A549 (cell line): ENCODE results near the gene WNK4. TPM values are rescaled to one million over a fixed set of nuclear protein-coding genes. Genes with fewer than 3 reads are reported as not detected.

Experiments
- ATAC-seq, 2 experiments: fragments of 200-7000 bp in 1 of 2; fragments of >200 bp in 1 of 2; cut with Nextera tagmentation in 1 of 2; cut with Tn5 transposase in 1 of 2; 3 replicates each; pipeline versions ENCODE4 v1.8.0 to v1.9.1; 2018 to 2020; ENCODE audit warnings: mild to moderate bottlenecking in 1 of 2, moderate library complexity in 1 of 2
- CTCF ChIA-PET: fragments of 300-600 bp; sonication (Branson Sonifier 250); formaldehyde crosslinking; extraction: SDS; loops from one replicate; lab custom pipeline; 2021; ENCODE audit warnings: antibody characterized with exemption, inconsistent platforms; lab: Yijun Ruan, JAX
- POLR2A ChIA-PET: fragments of 350-600 bp; formaldehyde crosslinking; extraction: SDS; loops from one replicate; lab custom pipeline; 2021; ENCODE audit warnings: antibody characterized with exemption, inconsistent platforms; lab: Yijun Ruan, JAX
- DNase-seq, 2 experiments: peaks; one replicate each; pipeline versions ENCODE4 v3.0.0 to v3.0.0-alpha.2; 2011 to 2016; ENCODE audit warnings: low read depth in 1 of 2, low spot score in 1 of 2
- FAIRE-seq: peaks from 2 replicates; lab custom pipeline; 2011; peaks lifted over from hg19 to GRCh38; lab: Jason Lieb, UNC
- H3K27ac ChIP-seq, 2 experiments: fragments of >200 bp; sonication (Bioruptor Twin); formaldehyde crosslinking; 3 replicates each; pipeline ENCODE4 v1.5.1; 2016 to 2017
- H3K4me1 ChIP-seq: fragments of >200 bp; sonication (Bioruptor Twin); formaldehyde crosslinking; 3 replicates; pipeline ENCODE4 v1.6.1; 2016
- H3K4me2 ChIP-seq: fragments of >200 bp; sonication (Bioruptor Twin); formaldehyde crosslinking; 3 replicates; pipeline ENCODE4 v1.6.1; 2016
- H3K4me3 ChIP-seq: fragments of >200 bp; sonication (Bioruptor Twin); formaldehyde crosslinking; 3 replicates; pipeline ENCODE4 v1.5.1; 2016
- H3K9me3 ChIP-seq: fragments of >200 bp; sonication (Bioruptor Twin); formaldehyde crosslinking; 3 replicates; pipeline ENCODE4 v1.6.1; 2016
- BHLHE40 ChIP-seq: IDR thresholded peaks from 2 replicates; pipeline ENCODE4 v1.6.1; 2012; ENCODE audit warnings: low read depth, low read length, inconsistent platforms
- CBX2 ChIP-seq: fragments of 200-600 bp; sonication (generic); IDR thresholded peaks from 2 replicates; pipeline ENCODE4 v1.6.1; 2016; ENCODE audit warnings: low read depth, mild to moderate bottlenecking, borderline replicate concordance
- EHMT2 ChIP-seq: fragments of 200-600 bp; sonication (generic); IDR thresholded peaks from 2 replicates; pipeline ENCODE4 v1.6.1; 2016; ENCODE audit warnings: antibody characterized with exemption, low read depth, mild to moderate bottlenecking, moderate library complexity
- EP300 ChIP-seq, 2 experiments: fragments of >200 bp; sonication (Bioruptor Twin); formaldehyde crosslinking; IDR thresholded peaks; 2 replicates in 1 of 2; 3 replicates in 1 of 2; pipeline ENCODE4 v1.6.1; 2016 to 2017
- ESRRA ChIP-seq: fragments of 150-350 bp; IDR thresholded peaks from 2 replicates; pipeline ENCODE4 v1.6.1; 2014; ENCODE audit warnings: mild to moderate bottlenecking, low read length, borderline replicate concordance
- FOSL2 ChIP-seq, 2 experiments: fragments of 450-650 bp in 1 of 2; fragments of >200 bp in 1 of 2; sonication (Bioruptor Twin) in 1 of 2; formaldehyde crosslinking; IDR thresholded peaks; 2 replicates each; pipeline versions ENCODE4 v1.5.0 to v1.6.1; 2016 to 2020; ENCODE audit warnings: mild to moderate bottlenecking in 1 of 2, moderate library complexity in 1 of 2
- GATA3 ChIP-seq: IDR thresholded peaks from 2 replicates; pipeline ENCODE4 v1.6.1; 2012; ENCODE audit warnings: borderline replicate concordance
- HOXA7 ChIP-seq: fragments of 250-450 bp; sonication (Bioruptor Pico); IDR thresholded peaks from 2 replicates; pipeline ENCODE4 v1.5.0; 2020; ENCODE audit warnings: mild to moderate bottlenecking, moderate library complexity
- HOXB13 ChIP-seq: fragments of 250-450 bp; sonication (Bioruptor Pico); IDR thresholded peaks from 2 replicates; pipeline ENCODE4 v1.5.0; 2020; ENCODE audit warnings: low read depth, mild to moderate bottlenecking, moderate library complexity
- JUNB ChIP-seq: fragments of >200 bp; sonication (Bioruptor Twin); formaldehyde crosslinking; IDR thresholded peaks from 2 replicates; pipeline ENCODE4 v1.6.1; 2016
- KDM5A ChIP-seq: fragments of 200-600 bp; sonication (generic); IDR thresholded peaks from 2 replicates; pipeline ENCODE4 v1.6.1; 2016; ENCODE audit warnings: antibody characterized with exemption, mild to moderate bottlenecking
- MAZ ChIP-seq: fragments of 150-350 bp; IDR thresholded peaks from 2 replicates; pipeline ENCODE4 v1.6.1; 2014; ENCODE audit warnings: antibody characterized with exemption, low read depth, low read length, borderline replicate concordance
- NR3C1 ChIP-seq: fragments of >200 bp; sonication (Bioruptor Twin); formaldehyde crosslinking; IDR thresholded peaks from 3 replicates; pipeline ENCODE4 v1.6.1; 2017
- PHF8 ChIP-seq: fragments of 200-600 bp; sonication (generic); IDR thresholded peaks from 2 replicates; pipeline ENCODE4 v1.6.1; 2016; ENCODE audit warnings: low read depth, mild to moderate bottlenecking, antibody characterized with exemption, moderate library complexity, borderline replicate concordance
- RCOR1 ChIP-seq: fragments of 150-350 bp; IDR thresholded peaks from 2 replicates; pipeline ENCODE4 v1.6.1; 2014; ENCODE audit warnings: antibody characterized with exemption, low read length, low read depth
- SREBF2 ChIP-seq: fragments of 450-650 bp; IDR thresholded peaks from 2 replicates; pipeline ENCODE4 v1.6.1; 2014; ENCODE audit warnings: mild to moderate bottlenecking, moderate library complexity
- TP53 ChIP-seq: fragments of 250-450 bp; sonication (Bioruptor Pico); IDR thresholded peaks from 2 replicates; pipeline ENCODE4 v1.5.0; 2021; ENCODE audit warnings: mild to moderate bottlenecking, moderate library complexity
- ZC3H11A ChIP-seq: fragments of 450-650 bp; IDR thresholded peaks from 2 replicates; pipeline ENCODE4 v1.6.1; 2014; ENCODE audit warnings: antibody characterized with exemption, mild to moderate bottlenecking
- WGBS: methylation state at CpG from one replicate; pipeline ENCODE4 v1.1.6; 2017; ENCODE audit errors: missing lambda C conversion rate; 5-methylcytosine and 5-hydroxymethylcytosine counted together
- polyA plus RNA-seq, 4 experiments: library from polyadenylated mRNA; depleted of rRNA in 3 of 4; stranded (reverse); fragments of >200 nt; fragmentation: RNase III in 1 of 4; extraction: RNeasy Plus Mini Kit Qiagen cat#74134 plus additional on column Dnase treatment in 1 of 4; gene quantifications; 2 replicates in 3 of 4; 3 replicates in 1 of 4; pipeline ENCODE4 v1.2.3, GENCODE V29; 2011 to 2017
- TF ChIP-seq, protein P1 (sequence below): fragments of 250-450 bp; sonication (Bioruptor Pico); IDR thresholded peaks from 2 replicates; pipeline ENCODE4 v1.5.0; 2020; ENCODE audit warnings: low read depth, mild to moderate bottlenecking, moderate library complexity
- TF ChIP-seq, protein P2 (sequence below): fragments of 250-450 bp; sonication (Bioruptor Pico); IDR thresholded peaks from 2 replicates; pipeline ENCODE4 v1.5.0; 2021; ENCODE audit warnings: mild to moderate bottlenecking, moderate library complexity, borderline replicate concordance
- TF ChIP-seq, protein P3 (sequence below): fragments of >200 bp; sonication (Bioruptor Twin); formaldehyde crosslinking; IDR thresholded peaks from 3 replicates; pipeline ENCODE4 v1.6.1; 2016
- TF ChIP-seq, protein P4 (sequence below): fragments of >200 bp; sonication (Bioruptor Twin); formaldehyde crosslinking; IDR thresholded peaks from 2 replicates; pipeline ENCODE4 v1.6.1; 2016

The WNK4 gene
- polyA plus RNA-seq, 2 of the 4 experiments (the other 2 are of a cell fraction) = 1.1 to 1.5 TPM

DNA sequence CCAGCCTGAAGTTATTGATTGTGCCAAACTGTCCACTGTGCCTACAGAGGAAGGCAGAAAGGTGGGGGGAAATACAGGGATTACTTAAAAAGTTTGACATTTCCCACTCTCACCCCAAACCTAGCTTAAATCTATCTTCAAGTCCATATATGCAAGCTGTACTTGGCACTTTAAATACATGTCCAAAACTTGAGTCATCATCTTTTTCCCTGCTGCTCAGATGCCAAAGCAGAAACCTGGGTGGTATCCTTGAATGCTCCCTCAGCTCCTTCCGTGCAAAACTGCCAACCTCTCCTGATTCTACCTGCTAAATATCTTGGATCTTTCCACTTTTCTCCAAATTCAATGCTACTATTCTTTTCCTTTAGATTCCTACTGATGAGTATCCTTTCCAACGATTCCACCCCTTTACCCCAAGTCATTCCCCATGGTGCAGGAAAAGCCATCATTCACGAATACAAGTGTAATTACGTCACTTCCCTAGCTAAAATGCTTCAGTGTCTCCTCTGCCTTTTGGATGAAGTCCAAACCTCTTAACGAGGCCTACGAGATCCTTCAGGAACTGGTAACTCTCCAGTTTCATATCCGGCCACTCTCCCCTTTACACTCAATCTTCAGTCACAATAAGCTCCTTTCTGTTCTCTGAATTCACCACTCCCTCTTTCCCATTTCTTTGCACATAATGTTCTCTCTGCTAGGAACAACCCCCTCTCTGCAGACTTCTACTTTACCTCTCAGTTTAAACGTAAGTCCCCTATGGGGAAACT lies 34.4 kb downstream of the WNK4 start:
- DNase-seq = no peak
- H3K4me2 ChIP-seq = no peak overlapping the region
- FAIRE-seq = no peak
- H3K4me3 ChIP-seq = no peak overlapping the region
- no peak for ATAC-seq
- ChIA-PET CTCF (interaction anchor here (0.7 to 24.6 kb wide), 12 partner anchors 5 to 951 kb away, joined by 3 to 336 read pairs (median 4); partner anchors contain the start of genes BECN1, CNTD1, COA3 and PSMC3IP), POLR2A (interaction anchor here (0.6 to 3.8 kb wide), 3 partner anchors 9 to 60 kb away, joined by 3 to 24 read pairs (median 4); partner anchors contain the start of gene BECN1)
- no peak for TF ChIP-seq HOXA7 (CRISPR knock-in tag)
- TF ChIP-seq TP53 = no peak
- TF ChIP-seq CBX2 = no peak
- TF ChIP-seq MAZ = no peak
- TF ChIP-seq BHLHE40 = no peak
- no peak for TF ChIP-seq SREBF2
- no peak for TF ChIP-seq NR3C1
- TF ChIP-seq EHMT2 = no peak
- WGBS = 87% methylated on average over 8 of the region's 8 CpGs
- no peaks in the 10 kb centered on the region; the same call in 1 of the 3 replicates for H3K4me1 ChIP-seq
- H3K27ac ChIP-seq = no peak overlapping the region
- no peaks in the 10 kb centered on the region for H3K9me3 ChIP-seq

DNA sequence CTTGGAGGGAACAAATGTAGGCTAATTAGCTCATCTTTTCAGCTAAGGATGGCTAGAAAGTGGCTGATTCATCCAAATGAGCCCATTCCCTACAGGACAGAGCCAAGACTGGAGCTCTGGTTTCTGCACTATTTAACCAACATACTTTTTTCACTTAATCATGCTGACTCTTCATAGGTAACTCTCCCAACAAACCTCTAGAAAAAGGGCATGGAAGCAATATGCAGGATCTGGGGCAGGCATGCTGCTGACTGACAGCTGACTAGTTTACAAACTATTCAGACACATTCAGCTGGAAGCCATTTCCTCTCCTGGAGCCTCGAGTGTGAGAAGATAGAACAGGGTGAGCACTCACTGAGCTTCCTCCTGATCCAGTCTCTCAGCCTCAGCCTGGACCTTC lies 37.5 kb downstream of the WNK4 start:
- Histone ChIP-seq H3K9me3 (no peaks in the 10 kb centered on the region), H3K4me2 (no peak overlapping the region)
- FAIRE-seq (no peak), ATAC-seq (no peak)
- TF ChIP-seq GATA3 (no peak), JUNB (no peak), HOXA7 (CRISPR knock-in tag) (no peak), PHF8 (no peak), SREBF2 (no peak), HOXB13 (CRISPR knock-in tag) (no peak), EP300 (IDR thresholded peaks at IDR 0.05) (no peak), KDM5A (no peak), ZC3H11A (no peak), ESRRA (no peak), RCOR1 (no peak), FOSL2 (IDR thresholded peaks at IDR 0.05) (no peak), FOSL2 (CRISPR knock-in tag; IDR thresholded peaks at IDR 0.05) (no peak)
- TF ChIP-seq, protein P1, sequence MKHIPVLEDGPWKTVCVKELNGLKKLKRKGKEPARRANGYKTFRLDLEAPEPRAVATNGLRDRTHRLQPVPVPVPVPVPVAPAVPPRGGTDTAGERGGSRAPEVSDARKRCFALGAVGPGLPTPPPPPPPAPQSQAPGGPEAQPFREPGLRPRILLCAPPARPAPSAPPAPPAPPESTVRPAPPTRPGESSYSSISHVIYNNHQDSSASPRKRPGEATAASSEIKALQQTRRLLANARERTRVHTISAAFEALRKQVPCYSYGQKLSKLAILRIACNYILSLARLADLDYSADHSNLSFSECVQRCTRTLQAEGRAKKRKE = no peak
- TF ChIP-seq, protein P2, sequence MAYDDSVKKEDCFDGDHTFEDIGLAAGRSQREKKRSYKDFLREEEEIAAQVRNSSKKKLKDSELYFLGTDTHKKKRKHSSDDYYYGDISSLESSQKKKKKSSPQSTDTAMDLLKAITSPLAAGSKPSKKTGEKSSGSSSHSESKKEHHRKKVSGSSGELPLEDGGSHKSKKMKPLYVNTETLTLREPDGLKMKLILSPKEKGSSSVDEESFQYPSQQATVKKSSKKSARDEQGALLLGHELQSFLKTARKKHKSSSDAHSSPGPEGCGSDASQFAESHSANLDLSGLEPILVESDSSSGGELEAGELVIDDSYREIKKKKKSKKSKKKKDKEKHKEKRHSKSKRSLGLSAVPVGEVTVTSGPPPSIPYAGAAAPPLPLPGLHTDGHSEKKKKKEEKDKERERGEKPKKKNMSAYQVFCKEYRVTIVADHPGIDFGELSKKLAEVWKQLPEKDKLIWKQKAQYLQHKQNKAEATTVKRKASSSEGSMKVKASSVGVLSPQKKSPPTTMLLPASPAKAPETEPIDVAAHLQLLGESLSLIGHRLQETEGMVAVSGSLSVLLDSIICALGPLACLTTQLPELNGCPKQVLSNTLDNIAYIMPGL (CRISPR knock-in tag) = no peak
- TF ChIP-seq, protein P3, sequence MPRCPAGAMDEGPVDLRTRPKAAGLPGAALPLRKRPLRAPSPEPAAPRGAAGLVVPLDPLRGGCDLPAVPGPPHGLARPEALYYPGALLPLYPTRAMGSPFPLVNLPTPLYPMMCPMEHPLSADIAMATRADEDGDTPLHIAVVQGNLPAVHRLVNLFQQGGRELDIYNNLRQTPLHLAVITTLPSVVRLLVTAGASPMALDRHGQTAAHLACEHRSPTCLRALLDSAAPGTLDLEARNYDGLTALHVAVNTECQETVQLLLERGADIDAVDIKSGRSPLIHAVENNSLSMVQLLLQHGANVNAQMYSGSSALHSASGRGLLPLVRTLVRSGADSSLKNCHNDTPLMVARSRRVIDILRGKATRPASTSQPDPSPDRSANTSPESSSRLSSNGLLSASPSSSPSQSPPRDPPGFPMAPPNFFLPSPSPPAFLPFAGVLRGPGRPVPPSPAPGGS = no peak
- TF ChIP-seq, protein P4, sequence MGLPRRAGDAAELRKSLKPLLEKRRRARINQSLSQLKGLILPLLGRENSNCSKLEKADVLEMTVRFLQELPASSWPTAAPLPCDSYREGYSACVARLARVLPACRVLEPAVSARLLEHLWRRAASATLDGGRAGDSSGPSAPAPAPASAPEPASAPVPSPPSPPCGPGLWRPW = no peak
- TF ChIP-seq, all 56 proteins: peak for 0
- ChIA-PET POLR2A (no interaction called here), CTCF (interaction anchor here (0.7 to 14.9 kb wide), 11 partner anchors 8 to 123 kb away, joined by 3 to 336 read pairs (median 4); partner anchors contain the start of genes AOC2, CNTD1 and COA3)
- Histone ChIP-seq H3K27ac (no peak overlapping the region), H3K4me3 (no peak overlapping the region), H3K4me1 (peaks cover 14% of the 10 kb centered on the region)
- 38% methylated on average over 1 of the region's 1 CpG for WGBS
- no peak for DNase-seq
